Raji (cell line): Measurements from ENCODE around the gene SENP7.

ENCODE experiments used
- POLR2A ChIP-seq: IDR thresholded peaks from 2 replicates; pipeline ENCODE4 v1.6.1; 2011; ENCODE audit warnings: low read depth, low read length, control low read depth; ENCODE audit not compliant: insufficient read depth

Gene SENP7

GRCh38 chr3:101319531-101319930, 193.5 kb downstream of the SENP7 start:
- no peak for TF ChIP-seq POLR2A

- no peak for TF ChIP-seq POLR2A
Measured at GRCh38 chr3:101312545-101312944, 200.5 kb downstream of the SENP7 start.

- TF ChIP-seq POLR2A = no peak
Measured at GRCh38 chr3:101311676-101312075, 201.3 kb downstream of the SENP7 start.

GRCh38 chr3:101310978-101311375, 202.0 kb downstream of the SENP7 start:
- TF ChIP-seq POLR2A = no peak

- no peak for TF ChIP-seq POLR2A
Measured at GRCh38 chr3:101303836-101304235, 209.2 kb downstream of the SENP7 start.

GRCh38 chr3:101303089-101303731, 209.8 kb downstream of the SENP7 start:
- TF ChIP-seq POLR2A = no peak

GRCh38 chr3:101300073-101300472, 212.9 kb downstream of the SENP7 start:
- TF ChIP-seq POLR2A = no peak

- TF ChIP-seq POLR2A = no peak
Measured at GRCh38 chr3:101292027-101292426, 221.0 kb downstream of the SENP7 start.

GRCh38 chr3:101288294-101288693, 224.7 kb downstream of the SENP7 start:
- no peak for TF ChIP-seq POLR2A

GRCh38 chr3:101284757-101285156, 228.3 kb downstream of the SENP7 start:
- no peak for TF ChIP-seq POLR2A

GRCh38 chr3:101281521-101282030, 231.4 kb downstream of the SENP7 start:
- TF ChIP-seq POLR2A = no peak

GRCh38 chr3:101279765-101280385, 233.1 kb downstream of the SENP7 start:
- TF ChIP-seq POLR2A = no peak

GRCh38 chr3:101279162-101279561, 233.8 kb downstream of the SENP7 start:
- no peak for TF ChIP-seq POLR2A

GRCh38 chr3:101278727-101279126, 234.3 kb downstream of the SENP7 start:
- TF ChIP-seq POLR2A = no peak
